Measurements from ENCODE around the gene MTMR10. TPM values are rescaled to one million over a fixed set of nuclear protein-coding genes. Genes with fewer than 3 reads are reported as not detected.
A peak's percentile ranks its signal among the peaks of the same experiment; 100 is the strongest.

The MTMR10 gene
- total RNA-seq = 23.7 and 37.6 TPM in 2 replicates

DNA sequence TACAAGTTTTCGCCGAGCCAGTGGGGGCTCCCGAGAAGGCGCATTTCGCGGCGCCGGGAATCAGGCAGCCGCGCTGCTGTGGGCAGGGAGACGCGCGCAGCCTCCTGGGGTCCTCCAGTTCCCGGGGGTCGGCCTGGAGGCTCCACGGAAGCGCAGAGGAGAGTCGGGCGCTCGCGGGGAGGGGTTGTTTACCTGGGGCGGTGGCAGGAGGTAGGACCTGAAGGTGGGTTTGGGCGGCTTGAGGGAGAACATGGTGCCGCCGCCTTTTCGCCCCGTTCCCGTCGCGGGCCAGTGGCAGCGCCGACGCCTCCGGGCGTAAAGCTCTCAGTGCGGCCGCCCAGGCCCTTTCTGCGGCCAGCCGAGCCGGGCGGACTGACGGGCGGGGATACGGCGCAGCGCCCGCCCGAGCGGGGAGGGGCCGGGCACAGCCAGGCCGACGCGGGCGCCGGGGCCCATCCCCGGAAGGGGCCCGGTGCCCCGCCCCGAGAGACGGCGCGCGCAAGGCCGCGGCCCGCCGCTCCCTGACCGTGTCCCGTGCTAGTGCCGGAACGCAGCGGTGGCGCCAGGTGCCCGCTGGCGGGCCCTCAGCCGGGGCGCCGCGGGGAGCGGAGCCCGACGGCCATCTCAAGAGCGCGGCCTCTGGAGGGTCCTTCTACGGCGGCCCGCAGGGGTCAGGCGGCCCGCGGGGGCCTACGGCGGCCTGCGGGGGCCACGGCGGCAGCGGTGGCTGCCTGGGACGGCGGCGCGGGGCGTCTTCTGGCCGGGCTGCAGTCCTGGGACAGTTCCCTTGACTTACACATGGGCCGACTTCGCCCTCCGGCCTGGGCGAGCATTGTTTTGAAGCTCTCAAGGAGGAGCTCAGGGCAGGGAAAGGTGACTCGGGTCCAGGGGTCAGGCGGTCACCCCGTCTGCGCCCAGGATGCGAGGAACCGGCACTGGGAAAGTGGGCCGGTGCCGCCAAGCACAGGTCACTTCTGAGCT, at the start of gene MTMR10:
TSS of gene MTMR10 (minus strand) at position 374 of the 981 bp plus-strand sequence. CDS start at position 252, 122 bp downstream.
- DNase-seq (ENCODE audit: extremely low read depth, low read depth, low spot score) = no peak

- no peak for DNase-seq (ENCODE audit: extremely low read depth, low read depth, low spot score)
Measured at GRCh38 chr15:31040611-31041010, 49.2 kb upstream of the MTMR10 start.

DNA sequence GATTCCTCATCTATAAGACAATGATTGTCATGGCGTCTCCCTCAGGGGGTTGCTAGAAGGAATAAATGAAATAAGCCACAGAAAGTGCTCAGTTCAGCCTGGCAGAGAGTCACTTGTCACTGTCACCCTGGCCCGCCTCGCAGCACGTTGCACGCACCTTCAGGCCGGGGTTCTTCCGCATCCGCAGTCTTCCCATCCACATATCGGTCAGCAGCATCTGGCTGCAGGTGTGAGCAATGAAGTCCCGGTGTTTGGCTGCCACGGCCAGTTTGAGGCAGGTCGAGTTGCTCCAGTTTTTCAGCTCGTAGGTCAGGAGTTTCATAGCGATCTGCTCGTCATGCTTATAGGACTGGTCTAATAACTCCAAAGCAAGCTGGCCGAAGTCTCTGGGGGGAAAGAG, 48.5 kb upstream of the MTMR10 start:
- DNase-seq (ENCODE audit: extremely low read depth, low read depth, low spot score) = no peak

DNA sequence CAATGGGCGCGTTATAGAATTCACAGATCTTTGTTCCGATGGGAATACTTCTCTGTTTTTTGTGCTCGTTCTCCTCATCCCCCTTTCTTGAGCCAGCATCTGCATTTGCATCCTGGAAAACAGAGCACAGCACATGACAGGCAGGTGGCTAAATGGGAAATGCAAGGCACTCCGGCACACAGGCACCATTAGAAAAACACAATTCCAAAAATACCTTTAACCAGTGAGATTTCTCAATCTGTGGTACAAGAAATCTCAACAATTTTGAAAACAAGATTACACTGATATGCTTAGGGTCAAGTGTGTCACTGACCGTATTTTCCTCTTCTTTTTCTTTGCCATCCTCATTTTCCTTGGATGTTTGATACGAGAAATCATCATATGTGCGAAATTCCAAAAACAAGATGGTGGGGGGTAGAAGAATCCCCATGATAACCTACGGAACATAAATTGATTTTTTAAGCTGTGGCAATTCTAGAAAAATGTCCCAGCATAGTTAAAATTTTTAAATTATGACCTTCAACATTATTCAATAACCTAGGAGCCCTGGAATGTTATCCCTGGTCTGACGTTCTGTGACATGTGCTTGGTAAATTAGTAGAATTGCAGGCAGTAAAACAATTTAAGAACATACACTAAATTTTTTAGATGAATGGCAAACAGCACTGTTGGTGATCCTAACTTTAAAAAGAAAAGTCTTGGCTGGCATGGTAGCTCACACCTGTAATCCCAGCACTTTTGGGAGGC, 46.5 kb upstream of the MTMR10 start:
- no peak for DNase-seq (ENCODE audit: extremely low read depth, low read depth, low spot score)

- no peak for DNase-seq (ENCODE audit: extremely low read depth, low read depth, low spot score)
Measured at GRCh38 chr15:31036783-31037182, 45.4 kb upstream of the MTMR10 start.

DNA sequence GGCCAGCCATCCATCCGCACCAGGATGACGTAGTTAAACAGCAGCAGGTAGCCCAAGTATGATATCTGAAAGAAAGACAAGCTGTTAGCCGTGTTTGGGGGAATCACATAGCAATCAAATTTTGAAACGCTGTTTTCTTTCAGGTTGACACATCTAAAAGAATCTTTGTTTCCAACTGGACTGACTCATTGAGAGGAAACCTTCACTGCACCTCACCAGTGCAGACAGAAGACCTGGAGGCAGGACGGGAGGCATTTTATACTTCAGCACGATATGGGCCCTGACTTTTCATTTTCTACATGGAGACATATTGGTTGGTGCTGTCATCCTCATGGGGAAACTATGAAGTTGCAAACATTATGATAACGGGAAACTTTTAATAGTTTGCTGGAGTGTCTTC, 44.2 kb upstream of the MTMR10 start:
- DNase-seq (ENCODE audit: extremely low read depth, low read depth, low spot score) = no peak

DNA sequence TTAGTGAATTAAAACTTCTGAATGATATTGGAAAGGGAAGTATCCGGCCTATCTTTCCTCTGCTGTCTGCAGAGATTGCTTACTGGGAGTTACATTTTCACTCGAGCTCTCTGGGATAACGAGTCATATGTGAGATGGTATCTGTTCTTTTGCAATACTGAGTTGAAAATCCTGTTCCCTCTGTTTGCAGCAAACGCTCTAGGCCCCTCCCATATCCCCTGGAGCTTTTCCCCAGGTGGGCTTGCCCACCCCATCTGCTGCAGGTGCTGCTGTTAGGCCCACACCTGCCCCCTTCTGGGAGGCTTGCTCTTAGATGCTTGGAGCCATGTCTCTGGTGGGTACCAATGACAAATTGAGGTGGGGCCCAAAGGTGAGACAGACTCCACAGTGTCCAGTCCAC, 42.7 kb upstream of the MTMR10 start:
- no peak for DNase-seq (ENCODE audit: extremely low read depth, low read depth, low spot score)

GRCh38 chr15:31032961-31033371, 41.5 kb upstream of the MTMR10 start:
- DNase-seq (ENCODE audit: extremely low read depth, low read depth, low spot score) = peak; percentile 72

- no peak for DNase-seq (ENCODE audit: extremely low read depth, low read depth, low spot score)
Measured at GRCh38 chr15:31031471-31032067, 40.1 kb upstream of the MTMR10 start.

- DNase-seq (ENCODE audit: extremely low read depth, low read depth, low spot score) = no peak
Measured at GRCh38 chr15:31027910-31028578, 36.6 kb upstream of the MTMR10 start.

- DNase-seq (ENCODE audit: extremely low read depth, low read depth, low spot score) = no peak
Measured at GRCh38 chr15:31025996-31026395, 34.6 kb upstream of the MTMR10 start.

GRCh38 chr15:31024979-31025378, 33.6 kb upstream of the MTMR10 start:
- no peak for DNase-seq (ENCODE audit: extremely low read depth, low read depth, low spot score)

DNA sequence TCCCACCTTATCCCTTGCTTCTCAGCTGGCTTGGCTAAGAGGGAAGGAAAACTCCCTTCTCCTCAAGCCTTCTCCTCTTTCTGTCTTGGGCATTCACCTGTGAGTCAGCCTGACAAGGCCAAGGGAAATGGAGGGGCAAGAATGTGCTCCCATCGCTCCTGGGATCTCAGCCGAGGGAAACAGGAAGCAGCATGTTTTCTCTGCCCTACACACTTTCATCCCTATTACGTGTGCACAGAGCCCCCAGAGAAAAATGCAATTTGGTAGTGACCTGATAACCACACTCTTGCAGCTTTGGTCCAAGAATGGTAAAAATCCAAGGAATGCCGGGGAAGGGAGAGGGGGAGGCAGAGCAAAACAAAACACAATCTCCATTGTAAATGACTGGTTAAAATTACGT, 32.9 kb upstream of the MTMR10 start:
- DNase-seq (ENCODE audit: extremely low read depth, low read depth, low spot score) = peak; percentile 96

DNA sequence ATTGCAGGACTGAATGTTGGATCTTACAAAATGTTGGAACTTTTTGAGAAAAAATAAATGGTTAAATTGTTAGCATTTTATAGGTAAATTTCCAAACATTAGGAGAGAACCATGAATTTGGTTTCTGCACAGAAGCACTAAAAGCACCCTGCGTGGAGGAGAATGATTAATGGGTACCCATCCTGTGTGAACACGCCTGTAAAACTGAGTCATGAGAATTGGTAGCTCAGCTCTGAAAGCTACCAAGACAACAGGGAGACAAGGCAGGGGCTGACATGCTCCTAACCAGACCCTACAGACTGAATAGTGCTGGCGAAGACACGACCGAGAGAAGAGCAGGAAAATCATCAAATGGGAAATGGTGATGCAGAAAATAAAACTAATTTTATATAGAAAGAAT, 32.4 kb upstream of the MTMR10 start:
- no peak for DNase-seq (ENCODE audit: extremely low read depth, low read depth, low spot score)

DNA sequence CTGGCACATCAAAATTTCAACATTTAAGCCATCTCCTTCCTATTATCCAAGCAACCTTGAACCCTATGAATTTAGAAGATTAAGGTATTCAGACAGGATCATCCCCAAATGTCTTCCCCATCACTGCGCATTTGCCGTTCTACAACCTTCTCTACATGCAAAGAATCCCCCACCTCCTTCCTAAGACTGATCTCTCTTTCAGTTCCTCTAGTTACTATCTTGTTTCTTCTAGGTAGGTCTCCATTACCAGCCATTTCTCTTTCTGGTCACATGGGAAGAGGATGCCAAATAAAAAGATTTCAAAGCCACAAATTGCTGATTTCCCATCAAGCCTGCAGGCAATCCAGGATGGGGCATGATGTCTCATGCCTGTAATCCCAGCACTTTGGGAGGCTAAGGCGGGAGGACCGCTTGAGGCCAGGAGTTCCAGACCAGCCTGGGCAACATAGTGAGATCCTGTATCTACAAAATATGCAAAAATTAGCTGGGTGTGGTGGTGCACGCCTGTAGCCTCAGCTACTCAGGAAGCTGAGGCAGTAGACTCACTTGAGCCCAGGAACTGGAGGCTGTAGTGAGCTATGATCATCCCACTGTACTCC, 29.7 kb upstream of the MTMR10 start:
- DNase-seq (ENCODE audit: extremely low read depth, low read depth, low spot score) = no peak

DNA sequence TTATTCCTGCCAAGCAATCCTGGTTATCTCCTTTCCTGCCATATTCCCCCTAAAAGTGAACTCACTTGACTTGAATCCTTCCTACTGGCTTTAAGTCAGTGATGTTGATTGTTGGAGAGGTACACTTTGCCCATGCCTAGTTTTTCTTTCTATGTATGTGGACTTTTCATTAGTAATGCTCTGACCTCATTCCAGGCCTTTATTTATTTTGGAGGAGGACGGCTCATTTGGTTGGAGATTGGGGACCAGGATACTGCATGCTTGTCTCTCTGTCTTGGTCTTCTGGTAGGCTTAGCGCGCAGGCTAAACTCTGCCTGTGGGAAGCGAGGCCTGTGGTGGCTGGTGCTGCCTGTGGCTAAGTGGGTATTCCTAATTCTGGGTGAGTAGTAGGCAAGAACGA, 29.1 kb upstream of the MTMR10 start:
- DNase-seq (ENCODE audit: extremely low read depth, low read depth, low spot score) = no peak

DNA sequence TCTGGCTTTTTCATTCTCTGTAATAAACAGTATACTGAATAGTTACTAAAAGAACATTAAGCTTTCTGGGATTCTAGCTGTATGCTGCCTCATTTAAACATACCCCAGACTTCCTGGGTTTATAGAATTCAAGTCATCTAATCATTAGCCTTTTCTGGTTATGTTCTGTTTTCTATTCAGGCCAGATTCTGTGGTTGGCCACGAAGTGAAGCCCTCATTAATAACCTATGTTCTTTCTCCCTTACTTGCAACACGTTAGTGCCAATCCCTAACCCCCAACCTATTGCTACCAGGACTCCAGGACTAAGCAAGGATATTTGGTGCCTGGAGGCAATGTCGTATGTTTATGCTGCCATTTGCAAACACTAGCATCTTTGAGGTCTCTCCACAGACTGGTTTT, 28.6 kb upstream of the MTMR10 start:
- no peak for DNase-seq (ENCODE audit: extremely low read depth, low read depth, low spot score)

DNA sequence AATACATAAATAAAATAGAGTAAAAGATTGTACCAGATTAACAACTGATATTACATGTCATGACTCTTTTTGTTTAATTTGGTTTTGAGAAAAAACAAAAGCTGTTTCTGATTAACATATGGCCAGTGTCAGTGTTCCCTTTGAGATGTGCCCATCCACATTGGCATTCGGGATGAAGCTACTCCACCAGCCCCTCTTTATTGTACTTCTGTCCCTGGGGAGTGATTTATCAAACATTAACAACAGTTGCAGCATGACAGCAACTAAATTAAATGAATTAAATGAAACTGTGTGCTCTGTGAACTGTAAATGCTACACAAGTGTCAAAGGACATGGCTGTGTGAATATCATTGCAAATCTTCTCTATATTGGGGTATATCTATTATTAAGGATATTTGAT, 25.9 kb upstream of the MTMR10 start:
- DNase-seq (ENCODE audit: extremely low read depth, low read depth, low spot score) = no peak

- no peak for DNase-seq (ENCODE audit: extremely low read depth, low read depth, low spot score)
Measured at GRCh38 chr15:31016446-31016915, 25.1 kb upstream of the MTMR10 start.

- DNase-seq (ENCODE audit: extremely low read depth, low read depth, low spot score) = no peak
Measured at GRCh38 chr15:31014608-31014925, 23.1 kb upstream of the MTMR10 start.
